Vagina (tissue), 2 donors: ENCODE results near the gene GABRB3. TPM values are rescaled to one million over a fixed set of nuclear protein-coding genes. Genes with fewer than 3 reads are reported as not detected.

Experiments
- DNase-seq, 2 donors: peaks; one replicate each; pipeline ENCODE4 v3.0.0-alpha.2; 2017; ENCODE audit errors: extremely low spot score in 2 of 2
- H3K27ac ChIP-seq: fragments of 200-600 bp; sonication (generic); one replicate; pipeline ENCODE4 v1.5.1; 2019
- H3K27me3 ChIP-seq: fragments of 200-600 bp; sonication (generic); one replicate; pipeline ENCODE4 v1.5.1; 2019
- H3K36me3 ChIP-seq, 2 donors: fragments of 200-600 bp; sonication (generic); one replicate each; pipeline ENCODE4 v1.5.1; 2017 to 2019
- H3K4me1 ChIP-seq: fragments of 200-600 bp; sonication (generic); one replicate; pipeline ENCODE4 v1.5.1; 2019
- H3K4me3 ChIP-seq, 2 donors: fragments of 200-600 bp; sonication (generic); 1 replicate in 1 of 2; 2 replicates in 1 of 2; pipeline ENCODE4 v1.5.1; 2016 to 2019
- H3K9me3 ChIP-seq: fragments of 200-600 bp; sonication (generic); one replicate; pipeline ENCODE4 v1.5.1; 2019
- CTCF ChIP-seq, 3 experiments: fragments of 450-650 bp in 2 of 3; fragments of 200-600 bp in 1 of 3; sonication (generic) in 1 of 3; IDR thresholded peaks; one replicate each; pipeline ENCODE4 v1.5.1; 2017 to 2019; ENCODE audit warnings: antibody characterized with exemption in 3 of 3, mild to moderate bottlenecking in 2 of 3, moderate library complexity in 2 of 3
- POLR2A ChIP-seq, 2 donors: fragments of 450-650 bp; IDR thresholded peaks; one replicate each; pipeline ENCODE4 v1.6.1; 2017; ENCODE audit warnings: antibody characterized with exemption in 2 of 2, mild to moderate bottlenecking in 2 of 2, moderate library complexity in 2 of 2
- POLR2AphosphoS5 ChIP-seq, 2 donors: sonication (generic); formaldehyde crosslinking; IDR thresholded peaks; one replicate each; pipeline ENCODE4 v1.9.0; 2017; ENCODE audit warnings: antibody characterized with exemption in 2 of 2, mild to moderate bottlenecking in 2 of 2, low read depth in 1 of 2; ENCODE audit not compliant: insufficient read depth in 1 of 2
- intact Hi-C: fragments of 100-400 bp; cut with DNase I; formaldehyde crosslinking; loops from one replicate; pipeline ENCODE4 v1.15.1; 2023
- total RNA-seq: library from RNA; depleted of rRNA; stranded (reverse); fragments of >200 nt; gene quantifications from one replicate; pipeline ENCODE4 v1.2.3, GENCODE V29; 2016

Gene GABRB3
- total RNA-seq, result not detected

- H3K9me3 ChIP-seq, result no peaks in the 10 kb centered on the region
- peak within 1 kb of the TSS; percentile 39 to 44 for H3K4me3 ChIP-seq
- TF ChIP-seq POLR2AphosphoS5 (IDR thresholded peaks at IDR 0.05; ENCODE audit: insufficient read depth in 1 of 2, low read depth in 1 of 2) (no peak), POLR2A (IDR thresholded peaks at IDR 0.05) (no peak), CTCF (IDR thresholded peaks at IDR 0.05) (no peak)
- intact Hi-C loops, result no loop called here
- H3K27ac ChIP-seq, result no peak within 1 kb of the TSS
- no peak for DNase-seq
- H3K36me3 ChIP-seq, result no peaks in the 10 kb centered on the region
- H3K27me3 ChIP-seq, result no peaks in the 10 kb centered on the region
- peaks cover 16% of the 10 kb centered on the region for H3K4me1 ChIP-seq
Observed at GRCh38 chr15:26772154-26773066, at the start of gene GABRB3. Gene GABRB3, minus strand, starts transcription at chr15:26773066.

- intact Hi-C loops, result no loop called here
- TF ChIP-seq POLR2A (IDR thresholded peaks at IDR 0.05) (no peak), POLR2AphosphoS5 (IDR thresholded peaks at IDR 0.05; ENCODE audit: insufficient read depth in 1 of 2, low read depth in 1 of 2) (no peak), CTCF (IDR thresholded peaks at IDR 0.05) (no peak)
- Histone ChIP-seq H3K27ac (no peak overlapping the region), H3K9me3 (no peaks in the 10 kb centered on the region), H3K27me3 (no peaks in the 10 kb centered on the region), H3K4me3 (no peak overlapping the region), H3K36me3 (no peaks in the 10 kb centered on the region), H3K4me1 (no peaks in the 10 kb centered on the region)
- no peak for DNase-seq
Observed at GRCh38 chr15:26807517-26808427, 34.9 kb upstream of the GABRB3 start.

- H3K27me3 ChIP-seq, result no peaks in the 10 kb centered on the region
- H3K4me1 ChIP-seq, result no peaks in the 10 kb centered on the region
- H3K9me3 ChIP-seq, result no peaks in the 10 kb centered on the region
- TF ChIP-seq POLR2AphosphoS5 (IDR thresholded peaks at IDR 0.05; ENCODE audit: insufficient read depth in 1 of 2, low read depth in 1 of 2) (no peak), CTCF (IDR thresholded peaks at IDR 0.05) (no peak), POLR2A (IDR thresholded peaks at IDR 0.05) (no peak)
- H3K36me3 ChIP-seq, result no peaks in the 10 kb centered on the region
- intact Hi-C loops, result no loop called here
- no peak overlapping the region for H3K27ac ChIP-seq
- H3K4me3 ChIP-seq, result no peak overlapping the region
- no peak for DNase-seq
Observed at GRCh38 chr15:26806574-26806973, 33.7 kb upstream of the GABRB3 start.

- Histone ChIP-seq H3K36me3 (no peaks in the 10 kb centered on the region), H3K27ac (no peak overlapping the region), H3K9me3 (no peaks in the 10 kb centered on the region), H3K27me3 (no peaks in the 10 kb centered on the region), H3K4me3 (no peak overlapping the region), H3K4me1 (no peaks in the 10 kb centered on the region)
- intact Hi-C loops, result no loop called here
- TF ChIP-seq CTCF (IDR thresholded peaks at IDR 0.05) (no peak), POLR2A (IDR thresholded peaks at IDR 0.05) (no peak), POLR2AphosphoS5 (IDR thresholded peaks at IDR 0.05; ENCODE audit: insufficient read depth in 1 of 2, low read depth in 1 of 2) (no peak)
- DNase-seq, result no peak
Observed at GRCh38 chr15:26806151-26806550, 33.3 kb upstream of the GABRB3 start.
